Measurements from ENCODE around the gene NIT2. TPM values are rescaled to one million over a fixed set of nuclear protein-coding genes. Genes with fewer than 3 reads are reported as not detected.

Gene NIT2
- total RNA-seq: 24.7 and 30.4 TPM in 2 replicates

GRCh38 chr3:100334488-100335351 lies at the start of gene NIT2:
Gene NIT2, plus strand, starts transcription at chr3:100334757. Its CDS starts 35 bp downstream, at chr3:100334792.
- no peak for TF ChIP-seq CTCF (conservative IDR thresholded peaks at IDR 0.05; ENCODE audit: low read depth, low read length)
- peak within 1 kb of the TSS; percentile 74 for H3K4me3 ChIP-seq (ENCODE audit: low read depth, low read length)
- peak; percentile 72 for DNase-seq (ENCODE audit: low read depth)

GRCh38 chr3:100288288-100288894 lies 46.2 kb upstream of the NIT2 start:
- no peak for DNase-seq (ENCODE audit: low read depth)
- no peak for TF ChIP-seq CTCF (conservative IDR thresholded peaks at IDR 0.05; ENCODE audit: low read depth, low read length)
- no peak overlapping the region for H3K4me3 ChIP-seq (ENCODE audit: low read depth, low read length)

GRCh38 chr3:100289339-100289738 lies 45.2 kb upstream of the NIT2 start:
- DNase-seq (ENCODE audit: low read depth): no peak
- no peak overlapping the region for H3K4me3 ChIP-seq (ENCODE audit: low read depth, low read length)
- TF ChIP-seq CTCF (conservative IDR thresholded peaks at IDR 0.05; ENCODE audit: low read depth, low read length): no peak

- no peak for DNase-seq (ENCODE audit: low read depth)
- TF ChIP-seq CTCF (conservative IDR thresholded peaks at IDR 0.05; ENCODE audit: low read depth, low read length): no peak
- no peak overlapping the region for H3K4me3 ChIP-seq (ENCODE audit: low read depth, low read length)
These were observed 39.5 kb upstream of the NIT2 start for GRCh38 chr3:100295089-100295488.

GRCh38 chr3:100297784-100298183 lies 36.8 kb upstream of the NIT2 start:
- TF ChIP-seq CTCF (conservative IDR thresholded peaks at IDR 0.05; ENCODE audit: low read depth, low read length): no peak
- H3K4me3 ChIP-seq (ENCODE audit: low read depth, low read length): no peak overlapping the region
- peak; percentile 19 for DNase-seq (ENCODE audit: low read depth)

GRCh38 chr3:100299016-100299415 lies 35.5 kb upstream of the NIT2 start:
- no peak overlapping the region for H3K4me3 ChIP-seq (ENCODE audit: low read depth, low read length)
- no peak for DNase-seq (ENCODE audit: low read depth)
- TF ChIP-seq CTCF (conservative IDR thresholded peaks at IDR 0.05; ENCODE audit: low read depth, low read length): no peak
